Prostate gland (tissue), 2 donors: ENCODE data around the gene KCNG2. TPM values are rescaled to one million over a fixed set of nuclear protein-coding genes. Genes with fewer than 3 reads are reported as not detected.

Source experiments
- DNase-seq: peaks from one replicate; pipeline ENCODE4 v3.0.0-alpha.2; 2019; ENCODE audit warnings: low spot score
- H3K27ac ChIP-seq, 2 donors: fragments of 200-600 bp; sonication (generic); 2 replicates each; pipeline ENCODE4 v1.5.1; 2017 to 2019
- H3K27me3 ChIP-seq: fragments of 200-600 bp; sonication (generic); replicated peaks from 2 replicates; pipeline ENCODE4 v1.5.1; 2019; ENCODE audit not compliant: insufficient read depth
- H3K36me3 ChIP-seq, 2 donors: fragments of 200-600 bp; sonication (generic); 1 replicate in 1 of 2; 2 replicates in 1 of 2; pipeline versions ENCODE4 v1.5.1 to v1.8.1; 2017 to 2019
- H3K4me1 ChIP-seq: fragments of 200-600 bp; sonication (generic); replicated peaks from 2 replicates; pipeline ENCODE4 v1.5.1; 2019
- H3K4me3 ChIP-seq, 2 donors: fragments of 200-600 bp; sonication (generic); 2 replicates each; pipeline ENCODE4 v1.5.1; 2017 to 2019
- H3K9me3 ChIP-seq: fragments of 200-600 bp; sonication (generic); 2 replicates; pipeline ENCODE4 v1.5.1; 2017
- POLR2A ChIP-seq: fragments of 450-650 bp; IDR thresholded peaks from one replicate; pipeline ENCODE4 v1.6.1; 2016; ENCODE audit warnings: antibody characterized with exemption, mild to moderate bottlenecking
- POLR2AphosphoS5 ChIP-seq: sonication (generic); formaldehyde crosslinking; IDR thresholded peaks from one replicate; pipeline ENCODE4 v1.6.1; 2017; ENCODE audit warnings: antibody characterized with exemption
- WGBS: methylation state at CpG from one replicate; pipeline ENCODE4 v1.1.5; 2018; 5-methylcytosine and 5-hydroxymethylcytosine counted together
- intact Hi-C: fragments of 100-400 bp; cut with DNase I; formaldehyde crosslinking; loops from one replicate; pipeline ENCODE4 v1.14.2; 2022
- total RNA-seq, 2 donors: library from RNA; depleted of rRNA; stranded (reverse); fragments of >200 nt; gene quantifications; one replicate each; pipeline ENCODE4 v1.1.0, GENCODE V29; 2016
- TF ChIP-seq, protein P1 (sequence below), 4 experiments: fragments of 200-600 bp in 2 of 4; fragments of 450-650 bp in 2 of 4; sonication (generic) in 2 of 4; IDR thresholded peaks; 1 replicate in 3 of 4; 2 replicates in 1 of 4; pipeline ENCODE4 v1.5.1; 2016 to 2019; ENCODE audit warnings: antibody characterized with exemption in 4 of 4, mild to moderate bottlenecking in 2 of 4, moderate library complexity in 2 of 4

Gene KCNG2
- total RNA-seq, 2 donors from 2014 or later: 3.7 TPM; not detected in 1

GRCh38 chr18:79851489-79851888, 53.8 kb downstream of the KCNG2 start:
- peaks cover 3% of the 10 kb centered on the region for H3K4me1 ChIP-seq
- DNase-seq: no peak
- intact Hi-C loops: no loop called here
- 89% methylated on average over 7 of the region's 7 CpGs for WGBS
- H3K36me3 ChIP-seq: no peaks in the 10 kb centered on the region
- no peaks in the 10 kb centered on the region for H3K9me3 ChIP-seq
- no peaks in the 10 kb centered on the region for H3K27me3 ChIP-seq
- H3K27ac ChIP-seq: no peak overlapping the region
- no peak overlapping the region for H3K4me3 ChIP-seq
- TF ChIP-seq, protein P1, sequence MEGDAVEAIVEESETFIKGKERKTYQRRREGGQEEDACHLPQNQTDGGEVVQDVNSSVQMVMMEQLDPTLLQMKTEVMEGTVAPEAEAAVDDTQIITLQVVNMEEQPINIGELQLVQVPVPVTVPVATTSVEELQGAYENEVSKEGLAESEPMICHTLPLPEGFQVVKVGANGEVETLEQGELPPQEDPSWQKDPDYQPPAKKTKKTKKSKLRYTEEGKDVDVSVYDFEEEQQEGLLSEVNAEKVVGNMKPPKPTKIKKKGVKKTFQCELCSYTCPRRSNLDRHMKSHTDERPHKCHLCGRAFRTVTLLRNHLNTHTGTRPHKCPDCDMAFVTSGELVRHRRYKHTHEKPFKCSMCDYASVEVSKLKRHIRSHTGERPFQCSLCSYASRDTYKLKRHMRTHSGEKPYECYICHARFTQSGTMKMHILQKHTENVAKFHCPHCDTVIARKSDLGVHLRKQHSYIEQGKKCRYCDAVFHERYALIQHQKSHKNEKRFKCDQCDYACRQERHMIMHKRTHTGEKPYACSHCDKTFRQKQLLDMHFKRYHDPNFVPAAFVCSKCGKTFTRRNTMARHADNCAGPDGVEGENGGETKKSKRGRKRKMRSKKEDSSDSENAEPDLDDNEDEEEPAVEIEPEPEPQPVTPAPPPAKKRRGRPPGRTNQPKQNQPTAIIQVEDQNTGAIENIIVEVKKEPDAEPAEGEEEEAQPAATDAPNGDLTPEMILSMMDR (IDR thresholded peaks at IDR 0.05): no peak
- no peak for TF ChIP-seq POLR2A
- TF ChIP-seq POLR2AphosphoS5: no peak

GRCh38 chr18:79851950-79852349, 54.2 kb downstream of the KCNG2 start:
- H3K27ac ChIP-seq: no peak overlapping the region
- no peak overlapping the region for H3K4me3 ChIP-seq
- H3K27me3 ChIP-seq: no peaks in the 10 kb centered on the region
- TF ChIP-seq, protein P1 (IDR thresholded peaks at IDR 0.05): no peak
- no peak for TF ChIP-seq POLR2AphosphoS5
- no peak for TF ChIP-seq POLR2A
- intact Hi-C loops: no loop called here
- no peaks in the 10 kb centered on the region for H3K36me3 ChIP-seq
- H3K9me3 ChIP-seq: no peaks in the 10 kb centered on the region
- DNase-seq: no peak
- peaks cover 6% of the 10 kb centered on the region for H3K4me1 ChIP-seq
- 86% methylated on average over 25 of the region's 25 CpGs for WGBS

DNA sequence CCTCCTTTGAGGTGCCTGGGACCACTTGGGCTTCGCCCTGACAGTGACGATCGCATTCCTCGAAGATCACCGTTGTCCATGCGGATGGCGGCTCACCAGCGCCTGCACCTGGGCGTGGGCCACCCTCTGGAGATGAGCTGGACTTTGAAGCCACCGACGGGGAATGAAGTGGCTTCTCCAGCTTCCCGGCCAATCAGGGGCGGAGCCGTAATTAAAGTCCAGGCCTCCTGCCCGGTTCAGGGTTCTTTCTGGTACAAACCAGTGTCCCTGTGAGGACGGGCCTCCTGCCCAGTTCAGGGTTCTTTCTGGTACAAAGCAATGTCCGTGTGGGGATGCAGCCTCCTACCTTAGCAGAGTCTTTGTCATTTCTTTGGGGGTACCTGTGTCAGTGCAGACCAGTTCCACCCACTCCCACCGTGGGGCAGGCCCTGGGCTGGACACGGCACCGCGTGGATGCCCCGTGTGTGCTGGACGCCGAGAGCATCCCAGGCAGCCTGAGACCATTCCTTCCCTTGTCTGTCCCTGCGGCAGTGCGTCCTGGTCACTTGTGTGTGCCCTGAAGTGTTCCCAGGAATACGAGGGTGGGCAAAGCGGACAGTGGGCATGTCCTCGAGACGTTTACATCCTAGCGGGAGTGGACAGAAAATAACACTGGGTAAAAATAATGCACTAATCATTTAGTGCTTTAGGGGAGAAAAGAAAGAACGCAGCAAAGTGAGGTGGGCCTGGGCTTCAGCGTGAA, 55.0 kb downstream of the KCNG2 start:
- peaks cover 6% of the 10 kb centered on the region for H3K4me1 ChIP-seq
- H3K9me3 ChIP-seq: no peaks in the 10 kb centered on the region
- H3K36me3 ChIP-seq: no peaks in the 10 kb centered on the region
- DNase-seq: no peak
- H3K4me3 ChIP-seq: no peak overlapping the region
- intact Hi-C loops: no loop called here
- WGBS: 88% methylated on average over 33 of the region's 33 CpGs
- TF ChIP-seq POLR2A (no peak), POLR2AphosphoS5 (no peak)
- TF ChIP-seq, protein P1 (IDR thresholded peaks at IDR 0.05): no peak
- H3K27me3 ChIP-seq: no peaks in the 10 kb centered on the region
- H3K27ac ChIP-seq: no peak overlapping the region

DNA sequence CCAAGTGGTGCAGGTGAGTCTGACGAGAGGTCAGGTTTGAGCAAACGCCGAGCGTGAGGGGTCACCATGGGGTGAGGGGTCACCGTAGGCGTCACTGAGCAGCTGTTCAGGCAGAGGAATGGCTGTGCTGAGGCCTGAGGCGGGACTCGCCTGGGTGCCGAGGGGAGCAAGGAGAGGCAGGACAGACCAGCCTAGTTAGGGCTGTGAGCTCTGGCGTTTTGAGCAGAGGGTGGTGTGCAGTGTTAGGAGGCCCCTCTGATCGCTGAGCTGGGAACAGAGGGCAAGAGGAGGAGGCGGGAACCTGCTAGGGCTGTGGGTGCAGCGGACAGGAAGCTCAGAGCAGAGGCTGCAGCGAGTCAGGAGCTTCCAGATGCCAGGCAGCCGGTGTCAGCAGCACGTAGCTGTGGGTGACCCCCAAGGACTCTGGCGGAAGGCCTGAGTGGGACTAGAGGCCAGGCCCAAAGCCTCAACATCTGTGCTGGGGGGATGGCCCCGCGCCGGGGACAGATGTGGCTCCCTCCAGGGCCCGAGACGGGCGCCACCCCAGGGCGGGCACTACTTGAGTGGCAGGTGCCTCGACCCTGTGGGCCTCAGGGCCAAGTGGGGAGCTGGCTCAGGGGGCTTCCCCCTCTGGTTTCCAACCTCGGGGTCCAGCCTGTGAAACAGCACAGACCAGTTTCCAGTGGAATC, 55.7 kb downstream of the KCNG2 start:
- WGBS: 74% methylated on average over 23 of the region's 26 CpGs
- Histone ChIP-seq H3K27ac (no peak overlapping the region), H3K36me3 (no peaks in the 10 kb centered on the region), H3K9me3 (no peaks in the 10 kb centered on the region), H3K4me1 (peaks cover 6% of the 10 kb centered on the region), H3K4me3 (no peak overlapping the region), H3K27me3 (no peaks in the 10 kb centered on the region)
- intact Hi-C loops: no loop called here
- TF ChIP-seq, protein P1 (IDR thresholded peaks at IDR 0.05): no peak
- TF ChIP-seq POLR2A: no peak
- TF ChIP-seq POLR2AphosphoS5: no peak
- no peak for DNase-seq

DNA sequence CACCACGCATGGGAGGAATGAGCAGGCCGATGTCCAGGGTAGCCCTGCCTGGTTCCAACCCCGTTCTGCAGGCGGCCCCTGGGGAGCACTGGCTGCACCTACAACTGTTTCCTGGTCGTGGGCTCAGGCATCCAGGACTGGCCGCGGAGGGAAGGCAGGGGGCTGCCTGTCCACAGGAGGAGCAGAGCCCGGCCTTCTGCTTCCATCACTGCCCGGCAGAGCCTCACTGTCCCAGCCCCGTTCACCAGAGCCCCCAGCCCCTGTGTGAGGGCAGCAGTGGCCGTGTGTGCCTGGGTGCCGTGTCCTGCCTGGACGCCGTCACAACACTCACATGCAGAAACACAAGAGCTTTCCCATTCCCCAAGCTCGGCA, 56.2 kb downstream of the KCNG2 start:
- TF ChIP-seq POLR2A (no peak), POLR2AphosphoS5 (no peak)
- TF ChIP-seq, protein P1 (IDR thresholded peaks at IDR 0.05): no peak
- Histone ChIP-seq H3K36me3 (no peaks in the 10 kb centered on the region), H3K27me3 (no peaks in the 10 kb centered on the region), H3K4me1 (peaks cover 6% of the 10 kb centered on the region), H3K27ac (no peak overlapping the region), H3K4me3 (no peak overlapping the region), H3K9me3 (no peaks in the 10 kb centered on the region)
- intact Hi-C loops: no loop called here
- 86% methylated on average over 14 of the region's 15 CpGs for WGBS
- no peak for DNase-seq
